ENCODE results near the gene PCNX4. TPM values are rescaled to one million over a fixed set of nuclear protein-coding genes. Genes with fewer than 3 reads are reported as not detected.

The PCNX4 gene
- total RNA-seq, 1 donor = 101 TPM

GRCh38 chr14:60183138-60183537 is 91.4 kb downstream of the PCNX4 start:
- Histone ChIP-seq H2AFZ (ENCODE audit: low read length) (no peak overlapping the region), H3K4me3 (ENCODE audit: insufficient read depth, low read length) (no peak overlapping the region), H3K4me1 (ENCODE audit: insufficient read depth, low read length) (peaks cover 2% of the 10 kb centered on the region), H3K27me3 (ENCODE audit: insufficient read depth, low read length) (no peaks in the 10 kb centered on the region), H3K4me2 (ENCODE audit: insufficient read depth, low read length) (no peak overlapping the region), H3K79me2 (ENCODE audit: insufficient read depth, low read length) (no peaks in the 10 kb centered on the region), H4K20me1 (ENCODE audit: insufficient read depth, low read length) (no peaks in the 10 kb centered on the region), H3K9me3 (ENCODE audit: low read depth, low read length) (no peaks in the 10 kb centered on the region), H3K36me3 (ENCODE audit: insufficient read depth, low read length) (no peaks in the 10 kb centered on the region), H3K27ac (ENCODE audit: low read depth, low read length) (no peak overlapping the region)
- no peak for DNase-seq (ENCODE audit: insufficient read length, low spot score, missing footprints)
- no peak for TF ChIP-seq CTCF (IDR thresholded peaks at IDR 0.05; ENCODE audit: extremely low read depth, low read depth, low read length)

GRCh38 chr14:60183741-60184140 is 92.0 kb downstream of the PCNX4 start:
- H3K9me3 ChIP-seq (ENCODE audit: low read depth, low read length) = no peaks in the 10 kb centered on the region
- H3K36me3 ChIP-seq (ENCODE audit: insufficient read depth, low read length) = no peaks in the 10 kb centered on the region
- no peaks in the 10 kb centered on the region for H3K27me3 ChIP-seq (ENCODE audit: insufficient read depth, low read length)
- peak overlapping the region; percentile 59 for H3K4me3 ChIP-seq (ENCODE audit: insufficient read depth, low read length)
- peak overlapping the region; percentile 69 for H2AFZ ChIP-seq (ENCODE audit: low read length)
- peak overlapping the region; percentile 80 for H3K4me2 ChIP-seq (ENCODE audit: insufficient read depth, low read length)
- no peak for TF ChIP-seq CTCF (IDR thresholded peaks at IDR 0.05; ENCODE audit: extremely low read depth, low read depth, low read length)
- no peaks in the 10 kb centered on the region for H4K20me1 ChIP-seq (ENCODE audit: insufficient read depth, low read length)
- DNase-seq (ENCODE audit: insufficient read length, low spot score, missing footprints) = no peak
- H3K27ac ChIP-seq (ENCODE audit: low read depth, low read length) = peak overlapping the region; percentile 20
- H3K4me1 ChIP-seq (ENCODE audit: insufficient read depth, low read length) = peaks cover 2% of the 10 kb centered on the region
- no peaks in the 10 kb centered on the region for H3K79me2 ChIP-seq (ENCODE audit: insufficient read depth, low read length)

GRCh38 chr14:60184146-60184904 is 92.6 kb downstream of the PCNX4 start:
- Histone ChIP-seq H3K36me3 (ENCODE audit: insufficient read depth, low read length) (no peaks in the 10 kb centered on the region), H4K20me1 (ENCODE audit: insufficient read depth, low read length) (no peaks in the 10 kb centered on the region), H3K4me1 (ENCODE audit: insufficient read depth, low read length) (peaks cover 2% of the 10 kb centered on the region), H3K27me3 (ENCODE audit: insufficient read depth, low read length) (no peaks in the 10 kb centered on the region), H3K4me2 (ENCODE audit: insufficient read depth, low read length) (peak overlapping the region; percentile 80), H3K9me3 (ENCODE audit: low read depth, low read length) (no peaks in the 10 kb centered on the region), H3K79me2 (ENCODE audit: insufficient read depth, low read length) (no peaks in the 10 kb centered on the region), H2AFZ (ENCODE audit: low read length) (peak overlapping the region; percentile 69), H3K27ac (ENCODE audit: low read depth, low read length) (peak overlapping the region; percentile 20), H3K4me3 (ENCODE audit: insufficient read depth, low read length) (peak overlapping the region; percentile 59)
- TF ChIP-seq CTCF (IDR thresholded peaks at IDR 0.05; ENCODE audit: extremely low read depth, low read depth, low read length) = peak; percentile 81
- DNase-seq (ENCODE audit: insufficient read length, low spot score, missing footprints) = no peak

GRCh38 chr14:60184905-60185555 is 93.3 kb downstream of the PCNX4 start:
- no peaks in the 10 kb centered on the region for H4K20me1 ChIP-seq (ENCODE audit: insufficient read depth, low read length)
- H2AFZ ChIP-seq (ENCODE audit: low read length) = no peak overlapping the region
- no peak for DNase-seq (ENCODE audit: insufficient read length, low spot score, missing footprints)

More at GRCh38 chr14:60184905-60185555, 93.3 kb downstream of the PCNX4 start:
- TF ChIP-seq CTCF (IDR thresholded peaks at IDR 0.05; ENCODE audit: extremely low read depth, low read depth, low read length) = no peak
- Histone ChIP-seq H3K9me3 (ENCODE audit: low read depth, low read length) (no peaks in the 10 kb centered on the region), H3K27ac (ENCODE audit: low read depth, low read length) (no peak overlapping the region), H3K4me3 (ENCODE audit: insufficient read depth, low read length) (no peak overlapping the region), H3K36me3 (ENCODE audit: insufficient read depth, low read length) (no peaks in the 10 kb centered on the region), H3K4me2 (ENCODE audit: insufficient read depth, low read length) (no peak overlapping the region), H3K4me1 (ENCODE audit: insufficient read depth, low read length) (peaks cover 2% of the 10 kb centered on the region), H3K27me3 (ENCODE audit: insufficient read depth, low read length) (no peaks in the 10 kb centered on the region), H3K79me2 (ENCODE audit: insufficient read depth, low read length) (no peaks in the 10 kb centered on the region)

All from osteoblast (primary cell).